SK-N-SH (cell line): Measurements from ENCODE around the gene TMEM95. TPM values are rescaled to one million over a fixed set of nuclear protein-coding genes. Genes with fewer than 3 reads are reported as not detected.

Experiments used
- CTCF ChIA-PET: fragments of 300-600, 350-600 bp; formaldehyde crosslinking; extraction: SDS; loops from one replicate; lab custom pipeline; 2021; lab: Yijun Ruan, JAX
- POLR2A ChIA-PET: fragments of 350-600 bp; sonication (Branson Sonifier 250); formaldehyde crosslinking; extraction: SDS; loops from one replicate; lab custom pipeline; 2020; ENCODE audit warnings: antibody characterized with exemption, inconsistent platforms; lab: Yijun Ruan, JAX
- DNase-seq: peaks from one replicate; pipeline ENCODE4 v3.0.0; 2012
- H2AFZ ChIP-seq: fragments of 200-600 bp; sonication (generic); 2 replicates; pipeline ENCODE4 v1.8.1; 2016; ENCODE audit warnings: antibody characterized with exemption, mild to moderate bottlenecking, low read depth
- H3F3A ChIP-seq: fragments of 200-600 bp; sonication (generic); replicated peaks from 2 replicates; pipeline ENCODE3; 2016; ENCODE audit warnings: antibody characterized with exemption, mild to moderate bottlenecking; ENCODE audit not compliant: insufficient read depth
- H3K27ac ChIP-seq, 2 experiments: fragments of 200-500 bp in 1 of 2; fragments of 200-600 bp in 1 of 2; sonication (Bioruptor generic) in 1 of 2; sonication (generic), shearing (Covaris generic) in 1 of 2; 2 replicates each; pipeline versions ENCODE4 v1.5.1 to v1.6.1; 2014 to 2016; ENCODE audit warnings: low read depth in 2 of 2, inconsistent platforms in 1 of 2, low read length in 1 of 2, mild to moderate bottlenecking in 1 of 2, mixed read lengths in 1 of 2
- H3K27me3 ChIP-seq: fragments of 200-600 bp; sonication (generic), shearing (Covaris generic); 2 replicates; pipeline ENCODE4 v1.6.1; 2016; ENCODE audit warnings: mixed run types; ENCODE audit not compliant: insufficient read depth
- H3K36me3 ChIP-seq, 2 experiments: fragments of 200-500 bp in 1 of 2; fragments of 200-600 bp in 1 of 2; sonication (Bioruptor generic) in 1 of 2; sonication (generic) in 1 of 2; replicated peaks in 1 of 2; 2 replicates each; pipeline versions ENCODE3 to v1.5.1; 2014 to 2016; ENCODE audit warnings: low read length in 1 of 2, mild to moderate bottlenecking in 1 of 2; ENCODE audit not compliant: insufficient read depth in 2 of 2, control insufficient read depth in 1 of 2
- H3K4me1 ChIP-seq, 2 experiments: fragments of 200-500 bp in 1 of 2; fragments of 200-600 bp in 1 of 2; sonication (Bioruptor generic) in 1 of 2; sonication (generic), shearing (Covaris generic) in 1 of 2; 2 replicates each; pipeline versions ENCODE4 v1.5.1 to v1.6.1; 2014 to 2016; ENCODE audit warnings: low read depth in 1 of 2, low read length in 1 of 2, mixed run types in 1 of 2; ENCODE audit not compliant: insufficient read depth in 2 of 2, control insufficient read depth in 1 of 2
- H3K4me2 ChIP-seq: fragments of 200-600 bp; sonication (generic), shearing (Covaris generic); 2 replicates; pipeline ENCODE4 v1.6.1; 2017; ENCODE audit warnings: mixed run types
- H3K4me3 ChIP-seq, 2 experiments: fragments of 200-500 bp in 1 of 2; fragments of 200-600 bp in 1 of 2; sonication (Bioruptor generic) in 1 of 2; sonication (generic), shearing (Covaris generic) in 1 of 2; 2 replicates each; pipeline versions ENCODE4 v1.5.1 to v1.8.1; 2014 to 2016; ENCODE audit warnings: low read depth in 2 of 2, inconsistent platforms in 1 of 2, low read length in 1 of 2, mild to moderate bottlenecking in 1 of 2, mixed read lengths in 1 of 2, moderate library complexity in 1 of 2
- H3K79me2 ChIP-seq: fragments of 200-600 bp; sonication (generic); 2 replicates; pipeline ENCODE4 v1.8.1; 2017; ENCODE audit warnings: mild to moderate bottlenecking; ENCODE audit not compliant: insufficient read depth
- H3K9ac ChIP-seq: fragments of 200-600 bp; sonication (generic); 2 replicates; pipeline ENCODE4 v1.6.1; 2017; ENCODE audit warnings: mixed run types
- H3K9me2 ChIP-seq: fragments of 200-600 bp; sonication (generic); 2 replicates; pipeline ENCODE4 v1.6.1; 2017; ENCODE audit warnings: mixed run types
- H3K9me3 ChIP-seq: fragments of 200-600 bp; sonication (generic); 2 replicates; pipeline ENCODE4 v1.6.1; 2017; ENCODE audit warnings: mixed run types, mild to moderate bottlenecking, moderate library complexity
- H4K20me1 ChIP-seq: fragments of 200-600 bp; sonication (generic); 2 replicates; pipeline ENCODE4 v1.6.1; 2017; ENCODE audit warnings: mild to moderate bottlenecking, mixed run types; ENCODE audit not compliant: insufficient read depth
- CHD2 ChIP-seq: fragments of 150-350 bp; IDR thresholded peaks from 2 replicates; pipeline ENCODE4 v1.6.1; 2018; ENCODE audit warnings: low read length; ENCODE audit not compliant: partially characterized antibody
- EP300 ChIP-seq, 2 experiments: IDR thresholded peaks; 2 replicates each; pipeline versions ENCODE4 v1.4.0 to v1.6.1; 2012; ENCODE audit warnings: borderline replicate concordance in 1 of 2, low read depth in 1 of 2, low read length in 1 of 2
- FOXJ3 ChIP-seq: sonication (generic); formaldehyde crosslinking; IDR thresholded peaks from 2 replicates; pipeline ENCODE4 v1.5.1; 2020; ENCODE audit warnings: mild to moderate bottlenecking, missing genetic modification reagents
- FOXM1 ChIP-seq: IDR thresholded peaks from 2 replicates; pipeline ENCODE4 v1.4.0; 2012; ENCODE audit warnings: low read depth, mild to moderate bottlenecking
- GABPA ChIP-seq: IDR thresholded peaks from 2 replicates; pipeline ENCODE4 v1.4.0; 2012; ENCODE audit warnings: low read depth, mild to moderate bottlenecking
- GATA2 ChIP-seq: sonication (generic); formaldehyde crosslinking; IDR thresholded peaks from 2 replicates; pipeline ENCODE4 v1.5.0; 2020; ENCODE audit warnings: mild to moderate bottlenecking, missing genetic modification reagents
- MEF2A ChIP-seq: IDR thresholded peaks from 2 replicates; pipeline ENCODE4 v1.4.0; 2012; ENCODE audit warnings: low read depth, borderline replicate concordance
- NFIC ChIP-seq: IDR thresholded peaks from 2 replicates; pipeline ENCODE4 v1.4.0; 2012; ENCODE audit warnings: borderline replicate concordance
- PBX3 ChIP-seq: IDR thresholded peaks from 2 replicates; pipeline ENCODE4; 2012
- POLR2AphosphoS5 ChIP-seq: IDR thresholded peaks from 2 replicates; pipeline ENCODE4 v1.6.1; 2012; ENCODE audit warnings: low read depth, low read length
- RAD21 ChIP-seq: IDR thresholded peaks from 2 replicates; pipeline ENCODE4 v1.6.1; 2012; ENCODE audit warnings: mild to moderate bottlenecking, low read length
- RFX5 ChIP-seq: IDR thresholded peaks from 2 replicates; pipeline ENCODE4 v1.6.1; 2012; ENCODE audit warnings: mild to moderate bottlenecking, improper control_type of control experiment, low read length
- TEAD4 ChIP-seq: IDR thresholded peaks from 2 replicates; pipeline ENCODE4 v1.4.0; 2012; ENCODE audit warnings: mild to moderate bottlenecking, borderline replicate concordance; ENCODE audit not compliant: insufficient read depth
- WGBS: methylation state at CpG from one replicate; pipeline ENCODE4 v1.1.6; 2017; ENCODE audit warnings: low lambda C conversion rate; 5-methylcytosine and 5-hydroxymethylcytosine counted together
- polyA plus RNA-seq, 3 experiments: library from polyadenylated mRNA; depleted of rRNA; stranded (reverse); fragments of >200 nt; gene quantifications; 2 replicates each; pipeline ENCODE4 v1.2.3, GENCODE V29; 2012
- TF ChIP-seq, protein P1 (sequence below): IDR thresholded peaks from 2 replicates; pipeline ENCODE4 v1.4.0; 2012; ENCODE audit warnings: low read depth, borderline replicate concordance
- TF ChIP-seq, protein P2 (sequence below): IDR thresholded peaks from 2 replicates; pipeline ENCODE4 v1.4.0; 2012; ENCODE audit warnings: low read depth, borderline replicate concordance
- TF ChIP-seq, protein P3 (sequence below): IDR thresholded peaks from 2 replicates; pipeline ENCODE4 v1.6.1; 2012; ENCODE audit warnings: mild to moderate bottlenecking, low read depth, low read length, moderate library complexity

The TMEM95 gene
- polyA plus RNA-seq, 1 of the 3 experiments (the other 2 are of a cell fraction) = not detected

GRCh38 chr17:7327056-7327455 is 27.9 kb upstream of the TMEM95 start:
- no peak overlapping the region for H3K4me3 ChIP-seq
- ChIA-PET CTCF (interaction anchor here (0.6 to 8.4 kb wide), 5 partner anchors 18 to 234 kb away, joined by 3 to 55 read pairs (median 4); partner anchors contain the start of gene SLC2A4), POLR2A (no interaction called here)
- H3F3A ChIP-seq = no peaks in the 10 kb centered on the region
- H3K4me1 ChIP-seq = peaks cover 3 to 13% of the 10 kb centered on the region in 2 experiments; a peak in 2 of 4 replicates
- no peak for TF ChIP-seq PBX3
- TF ChIP-seq, protein P1, sequence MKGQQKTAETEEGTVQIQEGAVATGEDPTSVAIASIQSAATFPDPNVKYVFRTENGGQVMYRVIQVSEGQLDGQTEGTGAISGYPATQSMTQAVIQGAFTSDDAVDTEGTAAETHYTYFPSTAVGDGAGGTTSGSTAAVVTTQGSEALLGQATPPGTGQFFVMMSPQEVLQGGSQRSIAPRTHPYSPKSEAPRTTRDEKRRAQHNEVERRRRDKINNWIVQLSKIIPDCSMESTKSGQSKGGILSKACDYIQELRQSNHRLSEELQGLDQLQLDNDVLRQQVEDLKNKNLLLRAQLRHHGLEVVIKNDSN = no peak
- TF ChIP-seq GATA2 (CRISPR knock-in tag) = no peak
- TF ChIP-seq FOXM1 = no peak
- no peak for TF ChIP-seq CHD2
- TF ChIP-seq FOXJ3 (CRISPR knock-in tag) = no peak
- TF ChIP-seq, protein P2, sequence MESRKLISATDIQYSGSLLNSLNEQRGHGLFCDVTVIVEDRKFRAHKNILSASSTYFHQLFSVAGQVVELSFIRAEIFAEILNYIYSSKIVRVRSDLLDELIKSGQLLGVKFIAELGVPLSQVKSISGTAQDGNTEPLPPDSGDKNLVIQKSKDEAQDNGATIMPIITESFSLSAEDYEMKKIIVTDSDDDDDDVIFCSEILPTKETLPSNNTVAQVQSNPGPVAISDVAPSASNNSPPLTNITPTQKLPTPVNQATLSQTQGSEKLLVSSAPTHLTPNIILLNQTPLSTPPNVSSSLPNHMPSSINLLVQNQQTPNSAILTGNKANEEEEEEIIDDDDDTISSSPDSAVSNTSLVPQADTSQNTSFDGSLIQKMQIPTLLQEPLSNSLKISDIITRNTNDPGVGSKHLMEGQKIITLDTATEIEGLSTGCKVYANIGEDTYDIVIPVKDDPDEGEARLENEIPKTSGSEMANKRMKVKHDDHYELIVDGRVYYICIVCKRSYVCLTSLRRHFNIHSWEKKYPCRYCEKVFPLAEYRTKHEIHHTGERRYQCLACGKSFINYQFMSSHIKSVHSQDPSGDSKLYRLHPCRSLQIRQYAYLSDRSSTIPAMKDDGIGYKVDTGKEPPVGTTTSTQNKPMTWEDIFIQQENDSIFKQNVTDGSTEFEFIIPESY = no peak
- TF ChIP-seq TEAD4 = no peak
- no peak for TF ChIP-seq NFIC
- TF ChIP-seq POLR2AphosphoS5 = no peak
- TF ChIP-seq EP300 (IDR thresholded peaks at IDR 0.05; ENCODE audit: borderline replicate concordance in 1 of 2, low read depth in 1 of 2, low read length in 1 of 2) = no peak
- TF ChIP-seq GABPA = no peak
- no peak for TF ChIP-seq MEF2A
- TF ChIP-seq RAD21 = no peak
- TF ChIP-seq, protein P3, sequence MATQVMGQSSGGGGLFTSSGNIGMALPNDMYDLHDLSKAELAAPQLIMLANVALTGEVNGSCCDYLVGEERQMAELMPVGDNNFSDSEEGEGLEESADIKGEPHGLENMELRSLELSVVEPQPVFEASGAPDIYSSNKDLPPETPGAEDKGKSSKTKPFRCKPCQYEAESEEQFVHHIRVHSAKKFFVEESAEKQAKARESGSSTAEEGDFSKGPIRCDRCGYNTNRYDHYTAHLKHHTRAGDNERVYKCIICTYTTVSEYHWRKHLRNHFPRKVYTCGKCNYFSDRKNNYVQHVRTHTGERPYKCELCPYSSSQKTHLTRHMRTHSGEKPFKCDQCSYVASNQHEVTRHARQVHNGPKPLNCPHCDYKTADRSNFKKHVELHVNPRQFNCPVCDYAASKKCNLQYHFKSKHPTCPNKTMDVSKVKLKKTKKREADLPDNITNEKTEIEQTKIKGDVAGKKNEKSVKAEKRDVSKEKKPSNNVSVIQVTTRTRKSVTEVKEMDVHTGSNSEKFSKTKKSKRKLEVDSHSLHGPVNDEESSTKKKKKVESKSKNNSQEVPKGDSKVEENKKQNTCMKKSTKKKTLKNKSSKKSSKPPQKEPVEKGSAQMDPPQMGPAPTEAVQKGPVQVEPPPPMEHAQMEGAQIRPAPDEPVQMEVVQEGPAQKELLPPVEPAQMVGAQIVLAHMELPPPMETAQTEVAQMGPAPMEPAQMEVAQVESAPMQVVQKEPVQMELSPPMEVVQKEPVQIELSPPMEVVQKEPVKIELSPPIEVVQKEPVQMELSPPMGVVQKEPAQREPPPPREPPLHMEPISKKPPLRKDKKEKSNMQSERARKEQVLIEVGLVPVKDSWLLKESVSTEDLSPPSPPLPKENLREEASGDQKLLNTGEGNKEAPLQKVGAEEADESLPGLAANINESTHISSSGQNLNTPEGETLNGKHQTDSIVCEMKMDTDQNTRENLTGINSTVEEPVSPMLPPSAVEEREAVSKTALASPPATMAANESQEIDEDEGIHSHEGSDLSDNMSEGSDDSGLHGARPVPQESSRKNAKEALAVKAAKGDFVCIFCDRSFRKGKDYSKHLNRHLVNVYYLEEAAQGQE = no peak
- no peak for TF ChIP-seq RFX5
- no peaks in the 10 kb centered on the region for H3K27me3 ChIP-seq
- H3K9me2 ChIP-seq = no peaks in the 10 kb centered on the region
- H3K36me3 ChIP-seq = peaks cover 5 to 42% of the 10 kb centered on the region in 2 experiments
- DNase-seq = no peak
- H3K9me3 ChIP-seq = no peaks in the 10 kb centered on the region
- no peak overlapping the region for H3K27ac ChIP-seq
- no peak overlapping the region for H3K9ac ChIP-seq
- H3K79me2 ChIP-seq = peaks cover 17% of the 10 kb centered on the region; the same call in 1 of the 2 replicates
- H4K20me1 ChIP-seq = no peaks in the 10 kb centered on the region
- H2AFZ ChIP-seq = no peak overlapping the region
- no peak overlapping the region for H3K4me2 ChIP-seq
- 98% methylated on average over 7 of the region's 7 CpGs for WGBS
